Inflammatory macrophage (primary cell): ENCODE data around the gene LIX1.
"Not testable (repeated sequence)": the region's sequence is repeated elsewhere in the genome, so short reads cannot be mapped to it uniquely, and the experiment has no call there.

Experiments
- DNase-seq, 2 donors: peaks; one replicate each; pipeline ENCODE4 v3.0.0-alpha.2; 2020 to 2022

LIX1 gene

DNA sequence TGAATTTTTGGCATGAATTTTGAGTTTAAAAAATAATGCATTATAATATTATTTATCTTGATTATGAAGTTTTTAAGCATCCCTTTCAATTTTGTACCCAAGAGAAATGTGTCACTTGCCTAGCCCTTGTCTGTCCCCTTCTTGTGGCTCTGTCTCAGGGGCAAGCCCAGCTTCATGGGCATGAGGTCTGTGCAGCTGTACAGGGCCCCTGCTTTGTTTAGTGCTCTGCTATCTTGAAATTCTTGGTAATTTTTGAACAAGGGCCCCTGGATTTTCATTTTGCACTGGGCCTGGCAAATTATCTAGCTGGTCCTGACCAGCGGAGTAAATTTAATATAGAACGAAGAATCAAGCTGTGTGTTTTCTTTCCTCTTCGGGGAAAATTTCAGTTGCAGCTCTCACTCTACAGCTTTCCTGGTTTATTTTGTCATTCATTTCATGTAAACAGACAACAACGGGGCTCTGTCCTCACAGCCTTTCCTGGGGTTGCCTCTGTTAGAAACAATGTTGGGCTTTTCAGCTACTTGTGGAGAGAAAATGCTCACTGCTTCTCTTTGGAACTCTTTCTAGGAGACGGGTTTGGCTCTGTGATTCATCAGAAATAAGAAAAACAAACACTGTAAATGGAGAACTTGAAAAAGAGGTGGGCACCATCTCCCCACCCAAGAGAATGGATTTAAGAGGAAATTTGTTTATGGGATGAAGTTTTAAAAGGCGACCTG, 41.1 kb downstream of the LIX1 start:
- no peak for DNase-seq

DNA sequence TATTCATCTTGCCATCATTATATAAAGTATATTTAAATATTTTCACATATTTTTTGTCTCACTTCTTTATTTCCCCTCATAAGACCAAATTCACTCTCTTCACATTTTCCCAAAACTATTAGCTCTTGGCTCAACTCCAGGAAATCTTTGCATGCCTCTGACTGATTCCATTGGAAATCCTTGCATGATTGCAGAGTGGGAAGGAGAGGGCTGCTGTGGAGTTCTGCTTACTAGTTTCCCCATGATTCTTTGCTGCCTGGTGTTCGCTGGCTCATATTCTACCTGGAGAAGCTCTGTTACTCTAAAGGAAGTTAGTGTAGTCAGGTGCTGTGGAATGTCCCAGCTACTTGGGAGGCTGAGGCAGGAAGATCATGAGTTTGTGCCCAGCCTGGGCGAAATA, 41.9 kb downstream of the LIX1 start:
- DNase-seq = no peak

DNA sequence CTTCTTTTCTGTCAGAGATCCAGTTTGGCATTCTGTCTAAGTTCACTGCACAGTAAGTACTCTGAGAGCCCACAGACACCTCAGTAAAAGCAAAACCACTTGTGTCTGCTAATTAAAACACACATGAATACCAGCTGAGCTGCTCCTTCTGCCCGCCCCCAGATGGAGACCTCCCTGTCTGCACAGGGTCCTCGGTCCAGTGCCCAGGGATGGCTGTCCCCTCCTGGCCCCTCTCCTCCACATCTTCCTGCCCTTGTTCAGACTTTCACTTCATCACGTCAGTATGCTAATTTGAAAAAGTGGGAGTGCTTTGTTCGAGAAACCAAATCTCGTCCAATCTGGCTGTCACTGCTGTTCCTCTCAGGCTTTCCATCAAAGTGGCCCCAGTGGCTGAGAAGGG, 43.5 kb downstream of the LIX1 start:
- DNase-seq = no peak

DNA sequence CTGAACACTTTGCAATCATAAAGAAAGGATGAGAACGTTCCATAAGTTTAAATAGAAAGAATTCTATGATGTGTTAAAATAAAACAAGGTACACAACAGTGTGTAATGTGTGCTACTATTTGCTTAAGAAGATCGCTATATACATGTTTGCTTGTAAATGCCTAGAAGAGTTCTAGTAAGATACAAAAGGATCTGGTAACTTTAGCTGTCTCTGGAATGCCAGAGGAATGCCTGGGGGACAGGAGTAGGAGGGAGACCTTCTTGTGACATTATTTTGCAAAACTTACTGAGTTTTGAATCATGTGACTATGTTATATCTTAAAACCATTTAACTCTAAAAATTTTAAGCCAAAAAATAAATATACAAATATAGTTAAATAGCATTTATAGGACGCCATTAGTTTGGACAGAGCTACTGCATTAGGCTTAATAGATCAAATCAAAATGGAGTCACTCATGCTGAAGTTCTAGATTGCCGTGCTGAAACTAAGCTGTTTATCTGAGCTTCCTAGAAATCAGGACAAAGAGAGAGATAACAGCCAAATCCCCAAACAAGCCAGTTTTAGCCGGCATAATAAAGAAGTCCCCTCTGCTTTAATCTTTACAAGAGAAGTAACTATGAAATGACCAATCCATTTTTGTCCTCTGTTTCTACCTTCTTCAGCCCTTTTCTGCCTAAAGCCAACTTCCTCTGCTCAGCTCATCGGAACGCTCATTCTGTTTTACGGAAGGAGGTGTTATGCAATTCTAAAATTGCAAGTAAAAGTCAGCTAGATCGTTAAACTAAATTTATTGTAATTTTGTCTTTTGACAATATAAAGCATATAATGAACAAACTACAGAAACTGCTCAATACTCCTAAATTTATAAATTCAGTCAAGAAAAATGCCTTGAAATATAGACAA, 44.8 kb downstream of the LIX1 start:
- DNase-seq = peak; percentile 63 to 64

DNA sequence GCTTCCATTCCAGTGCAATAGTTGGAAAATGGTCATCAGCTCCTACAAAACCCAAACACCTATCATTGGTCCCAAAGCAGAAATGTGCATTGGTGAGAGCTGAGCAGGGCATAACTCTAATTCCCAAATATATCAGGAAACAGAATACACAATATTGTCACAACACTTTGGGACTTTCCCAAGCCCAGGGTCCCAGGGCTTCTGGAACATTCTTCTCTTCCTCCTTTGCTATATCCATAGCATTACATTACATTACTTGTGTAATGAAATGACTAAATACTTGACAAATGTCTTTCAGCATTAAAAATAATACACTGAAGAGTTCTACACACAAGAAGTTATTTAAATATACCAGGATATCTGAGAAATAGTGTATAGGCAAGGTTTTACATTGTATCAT, 45.6 kb downstream of the LIX1 start:
- DNase-seq = peak; percentile 35 to 53

DNA sequence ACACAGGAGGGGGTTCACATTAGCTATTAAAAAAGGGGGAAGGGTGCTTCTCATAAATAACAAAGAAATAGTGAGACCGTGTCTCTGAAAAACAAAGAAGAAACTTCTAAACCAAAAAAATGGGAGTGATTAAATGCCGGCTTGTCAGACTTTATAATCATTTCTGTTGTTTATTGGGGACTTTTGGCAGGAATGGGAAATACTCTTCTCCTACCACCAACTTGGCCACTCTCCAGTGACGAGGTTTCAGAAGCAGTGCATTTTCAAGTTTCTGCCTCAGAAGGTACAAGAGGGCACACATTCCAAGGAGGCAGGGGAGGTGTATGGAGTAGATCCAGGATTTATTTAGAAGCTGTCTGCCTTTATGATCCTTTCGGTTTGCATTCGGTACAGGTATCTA, 46.2 kb downstream of the LIX1 start:
- no peak for DNase-seq

DNA sequence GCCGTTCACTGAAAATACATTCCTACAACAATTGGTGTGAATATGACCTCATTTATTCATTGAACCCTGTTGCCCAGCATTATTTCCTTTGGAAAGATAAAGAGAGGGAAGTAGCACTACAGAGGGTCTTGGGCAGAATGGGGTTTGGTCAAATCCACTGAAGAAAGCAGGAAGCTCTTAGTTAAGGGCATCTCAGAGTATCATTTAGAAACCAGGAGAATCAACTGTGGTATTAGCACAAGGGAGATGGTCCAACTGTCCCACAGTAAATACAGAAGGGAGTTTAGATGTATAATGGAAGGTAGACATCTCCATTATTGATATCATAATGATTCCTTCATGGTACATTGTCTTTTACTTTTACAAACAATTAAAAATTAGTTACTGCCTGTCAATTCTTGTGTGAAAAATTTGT, 47.1 kb downstream of the LIX1 start:
- no peak for DNase-seq

DNA sequence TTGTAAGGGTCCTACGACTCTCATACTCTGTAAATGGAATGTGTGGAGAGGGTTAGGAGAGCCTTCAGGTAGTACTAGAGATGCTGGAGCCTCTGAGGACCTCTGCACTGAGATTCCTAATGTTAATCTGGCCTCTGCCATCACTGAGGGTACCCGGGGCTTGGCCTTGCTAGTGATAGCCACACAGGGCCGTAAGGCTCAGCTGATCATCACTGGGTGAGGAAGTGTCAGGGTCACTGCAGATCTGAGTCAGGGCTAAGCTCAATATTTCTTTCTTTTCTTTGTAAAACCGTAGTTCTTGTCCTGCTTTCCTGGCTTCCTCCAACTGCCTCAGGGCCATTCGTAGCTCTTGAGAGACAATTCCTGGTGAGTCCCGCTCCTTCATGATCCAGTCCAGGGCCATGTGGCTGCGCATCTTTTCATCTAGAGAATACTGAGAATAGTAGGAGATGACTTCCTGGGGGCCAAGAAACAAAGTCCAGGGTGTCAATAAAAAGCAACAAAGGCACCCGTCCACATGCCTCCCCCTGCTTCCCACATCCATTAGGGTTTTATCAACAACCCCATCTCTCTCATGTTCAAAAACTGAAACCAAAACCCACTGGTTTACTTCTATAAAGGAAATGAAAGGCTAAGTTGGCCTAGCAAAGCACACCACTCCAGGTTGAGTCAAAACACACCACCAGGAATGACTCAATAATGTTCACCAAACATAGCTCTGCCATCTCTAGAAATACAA, 47.7 kb downstream of the LIX1 start:
- no peak for DNase-seq

DNA sequence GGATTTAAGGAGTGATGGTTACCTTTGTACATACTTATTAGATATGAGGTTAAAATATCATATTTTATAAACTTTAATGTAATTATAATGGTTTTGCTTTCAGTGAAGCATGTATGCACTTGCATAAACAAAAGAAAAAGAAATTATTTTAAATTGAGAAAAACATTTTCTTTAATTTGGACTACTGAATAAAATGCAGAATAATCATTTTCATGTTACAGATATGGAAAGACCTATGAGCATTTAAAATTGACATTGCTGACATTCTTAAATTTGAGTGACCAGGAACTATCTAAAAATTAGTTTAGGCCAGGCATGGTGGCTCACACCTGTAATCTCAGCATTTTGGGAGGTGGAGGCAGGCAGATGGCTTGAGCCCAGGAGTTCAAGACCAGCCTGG, 49.2 kb downstream of the LIX1 start:
- DNase-seq = no peak

DNA sequence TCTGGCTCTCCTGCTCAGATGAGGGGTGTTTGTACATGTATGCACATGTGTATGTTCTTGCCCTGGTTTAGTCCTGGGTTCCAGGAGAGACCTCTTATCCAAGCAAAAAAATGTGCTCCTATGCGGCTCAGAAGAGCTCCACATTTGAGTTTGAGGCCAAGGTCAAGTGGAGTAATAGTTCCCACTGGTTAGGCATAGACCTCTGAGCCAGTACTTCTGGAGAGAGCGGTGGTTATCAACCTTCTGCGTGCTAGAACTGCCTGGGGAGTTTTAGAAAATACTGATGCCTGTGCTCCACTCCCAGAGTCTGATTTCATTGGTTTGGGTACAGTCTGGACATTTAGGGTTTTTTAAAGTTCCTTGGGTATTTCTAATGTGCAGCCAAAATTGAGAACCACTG, 51.5 kb downstream of the LIX1 start:
- no peak for DNase-seq

DNA sequence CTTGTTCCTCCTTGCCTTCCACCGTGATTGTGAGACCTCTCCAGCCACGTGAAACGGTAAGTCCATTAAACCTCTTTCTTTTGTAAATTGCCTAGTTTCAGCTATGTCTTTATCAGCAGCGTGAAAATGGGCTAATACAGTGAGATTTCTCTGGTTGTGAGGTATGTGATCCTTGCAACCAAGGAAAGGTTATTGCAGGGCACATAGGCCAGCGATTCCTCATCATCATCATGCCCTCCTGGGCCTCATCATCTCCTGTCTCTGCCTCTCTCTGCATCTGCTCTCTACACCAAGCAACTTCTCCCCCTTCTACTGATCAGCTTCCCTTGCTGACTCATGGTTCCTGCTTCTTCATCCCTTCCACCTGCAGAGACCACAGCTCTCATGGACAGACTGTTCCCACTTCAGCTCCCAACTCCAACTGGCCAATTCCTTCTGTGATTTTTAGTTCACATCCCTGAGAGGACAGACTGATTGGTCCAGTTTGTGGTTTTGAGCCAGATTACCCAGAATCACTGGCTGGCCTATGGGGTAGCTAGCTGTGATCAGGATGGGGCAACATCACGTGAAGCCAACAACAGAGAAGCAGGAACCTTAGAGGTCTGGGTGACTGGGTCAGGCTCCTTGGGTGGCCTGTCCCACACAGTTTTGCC, 53.1 kb downstream of the LIX1 start:
- DNase-seq = peak; percentile 12 to 15

DNA sequence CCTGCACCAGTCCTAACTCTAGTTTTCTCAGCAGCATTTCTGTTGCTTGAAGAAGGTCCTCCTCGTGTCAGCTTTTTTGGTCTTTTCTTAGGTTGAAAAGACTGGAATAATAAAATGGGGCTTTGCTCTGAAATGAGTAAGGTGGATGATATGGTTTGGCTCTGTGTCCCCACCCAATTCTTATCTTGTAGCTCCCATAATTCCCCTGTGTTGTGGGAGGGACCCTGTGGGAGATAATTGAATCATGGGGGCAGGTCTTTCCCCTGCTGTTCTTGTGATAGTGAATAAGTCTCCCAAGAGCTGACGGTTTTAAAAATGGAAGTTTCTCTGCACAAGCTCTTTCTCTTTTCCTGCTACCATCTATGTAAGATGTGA, 53.6 kb downstream of the LIX1 start:
- no peak for DNase-seq

DNA sequence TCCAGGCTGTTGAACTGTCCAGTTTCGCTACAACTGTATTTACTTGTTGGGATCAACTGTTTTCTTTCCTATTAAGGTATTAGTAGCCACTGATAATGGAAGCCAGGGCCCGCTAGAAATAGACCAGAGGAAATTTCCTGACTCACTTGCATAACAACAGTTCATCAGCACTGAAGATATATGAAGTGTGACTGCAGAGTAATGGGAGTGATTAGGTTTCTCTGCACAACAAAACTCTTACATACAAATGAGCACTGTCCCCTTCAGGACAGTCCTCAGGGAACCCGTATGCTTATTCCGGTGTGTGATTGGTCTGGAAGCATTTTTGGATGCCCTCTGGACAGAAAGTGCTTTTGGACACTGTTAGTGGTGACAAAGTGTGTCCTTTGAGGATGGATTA, 55.3 kb downstream of the LIX1 start:
- no peak for DNase-seq

DNA sequence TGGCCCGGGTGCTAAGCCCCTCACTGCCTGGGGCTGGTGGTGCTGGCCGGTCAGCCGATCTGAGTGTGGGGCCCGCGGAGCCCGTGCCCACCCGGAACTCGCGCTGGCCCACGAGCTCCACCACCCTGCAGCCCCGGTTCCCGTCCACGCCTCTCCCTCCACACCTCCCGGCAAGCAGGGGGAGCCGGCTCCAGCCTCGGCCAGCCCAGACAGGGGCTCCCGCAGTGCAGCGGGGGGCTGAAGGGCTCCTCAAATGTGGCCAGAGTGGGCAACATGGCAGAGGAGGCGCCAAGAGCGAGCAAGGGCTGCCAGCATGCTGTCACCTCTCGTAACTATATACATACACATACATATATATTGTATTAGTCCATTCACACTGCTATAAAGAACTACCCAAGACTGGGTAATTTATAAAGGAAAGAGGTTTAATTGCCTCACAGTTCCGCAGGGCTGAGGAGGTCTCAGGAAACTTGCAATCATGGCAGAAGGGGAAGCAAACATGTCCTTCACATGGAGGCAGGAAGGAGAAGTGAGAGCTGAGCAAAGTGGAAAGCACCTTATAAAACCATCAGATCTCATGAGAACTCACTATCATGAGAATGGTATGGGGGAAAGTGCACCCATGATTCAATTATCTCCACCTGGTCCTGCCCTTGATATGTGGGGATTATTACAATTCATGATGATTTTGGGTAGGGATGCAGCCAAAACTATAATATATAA, 56.8 kb downstream of the LIX1 start:
- peak; percentile 70 to 84 for DNase-seq

DNA sequence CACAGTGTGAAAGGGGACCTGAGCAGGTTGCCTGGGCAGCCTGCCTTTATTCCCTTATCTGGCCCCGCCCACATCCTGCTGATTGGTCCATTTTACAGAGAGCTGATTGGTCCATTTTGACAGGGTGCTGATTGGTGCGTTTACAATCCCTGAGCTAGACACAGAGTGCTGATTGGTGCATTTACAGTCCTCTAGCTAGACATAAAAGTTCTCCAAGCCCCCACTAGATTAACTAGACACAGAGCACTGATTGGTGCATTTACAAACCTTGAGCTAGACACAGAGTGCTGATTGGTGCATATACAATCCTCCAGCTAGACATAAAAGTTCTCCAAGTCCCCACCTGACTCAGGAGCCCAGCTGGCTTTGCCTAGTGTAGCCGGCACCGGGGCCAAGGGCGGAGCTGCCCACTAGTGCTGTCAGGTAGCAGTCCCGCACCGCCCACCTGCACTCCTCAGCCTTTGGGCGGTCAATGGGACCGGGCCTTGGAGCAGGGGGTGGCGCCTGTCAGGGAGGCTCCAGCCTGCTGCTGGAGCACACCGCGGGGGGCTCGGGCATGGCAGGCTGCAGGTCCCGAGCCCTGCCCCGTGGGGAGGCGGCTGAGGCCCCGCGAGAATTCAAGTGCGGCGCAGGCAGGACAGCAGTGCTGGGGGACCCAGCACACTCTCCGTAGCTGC, 57.5 kb downstream of the LIX1 start:
- DNase-seq = not testable (repeated sequence)

DNA sequence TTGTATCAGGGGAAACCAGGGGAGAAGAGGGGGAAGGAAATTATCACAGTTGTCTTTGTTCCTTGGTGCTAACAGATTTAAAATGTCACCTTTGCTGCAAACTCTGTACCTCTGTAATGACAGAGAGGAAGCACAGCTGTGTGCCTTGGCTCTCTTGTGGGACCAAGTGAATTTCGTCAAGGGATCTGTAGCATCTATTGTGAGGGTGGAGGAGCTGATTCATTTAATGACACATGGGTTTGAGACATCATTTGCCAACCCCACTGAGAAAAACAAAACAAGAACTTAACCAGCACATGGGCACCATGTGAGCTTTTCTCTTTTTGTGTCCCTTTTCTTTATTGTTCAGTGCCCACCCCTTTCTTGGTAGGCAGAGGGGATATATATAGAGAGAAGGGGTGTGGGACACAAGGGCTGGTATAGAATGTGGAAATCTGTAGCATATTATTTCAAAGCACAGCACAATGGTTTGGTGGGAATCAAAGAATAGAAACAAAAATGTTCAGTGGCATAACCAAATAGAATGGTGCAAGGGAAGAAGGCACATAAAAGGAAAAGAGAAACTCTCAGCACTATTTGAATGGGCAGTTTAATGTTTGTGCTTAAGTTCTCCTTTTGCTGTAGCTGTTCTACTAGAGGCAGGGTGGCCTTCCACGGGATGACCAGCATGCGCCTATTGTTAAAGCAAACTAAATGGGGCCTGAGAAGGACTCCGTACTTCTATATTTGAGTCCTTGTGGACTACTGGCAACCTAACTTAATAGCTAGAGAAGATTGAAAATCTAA, 63.3 kb downstream of the LIX1 start:
- DNase-seq = peak; percentile 60 to 74

DNA sequence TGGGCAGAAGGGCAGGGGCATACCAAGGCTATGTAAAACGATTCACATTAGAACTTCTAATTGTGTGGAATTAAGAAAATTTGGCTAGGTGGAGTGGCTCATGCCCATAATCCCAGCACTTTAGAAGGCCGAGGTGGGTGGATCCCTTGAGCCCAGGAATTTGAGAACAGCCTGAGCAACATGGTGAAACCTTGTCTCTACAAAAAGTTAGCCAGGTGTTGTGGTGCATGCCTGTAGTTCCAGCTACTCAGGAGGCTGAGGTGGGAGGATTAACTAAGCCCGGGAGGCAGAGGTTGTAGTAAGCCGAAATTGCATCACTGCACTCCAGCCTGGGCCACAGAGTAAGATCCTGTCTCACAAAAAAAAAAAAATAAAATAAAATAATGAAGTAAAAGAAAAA, 65.2 kb downstream of the LIX1 start:
- DNase-seq = no peak

DNA sequence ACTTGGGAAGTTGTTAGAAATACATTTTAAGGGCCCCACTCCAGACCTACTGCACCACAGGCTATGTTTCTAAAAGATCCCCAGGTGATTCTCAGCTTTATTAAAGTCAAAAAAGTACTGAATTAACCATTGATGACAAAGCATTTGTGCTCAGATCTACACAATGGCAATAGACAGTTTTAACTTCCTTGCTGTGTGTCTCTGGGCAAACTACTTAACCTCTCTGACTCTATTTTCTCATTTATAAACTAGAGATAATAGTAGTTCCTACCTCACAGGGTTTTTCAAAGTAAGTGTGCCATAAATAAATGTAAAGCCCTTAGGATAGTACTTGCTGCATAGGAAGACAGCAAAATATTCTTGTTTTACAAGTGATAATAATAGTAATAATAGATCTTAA, 66.3 kb downstream of the LIX1 start:
- DNase-seq = no peak

DNA sequence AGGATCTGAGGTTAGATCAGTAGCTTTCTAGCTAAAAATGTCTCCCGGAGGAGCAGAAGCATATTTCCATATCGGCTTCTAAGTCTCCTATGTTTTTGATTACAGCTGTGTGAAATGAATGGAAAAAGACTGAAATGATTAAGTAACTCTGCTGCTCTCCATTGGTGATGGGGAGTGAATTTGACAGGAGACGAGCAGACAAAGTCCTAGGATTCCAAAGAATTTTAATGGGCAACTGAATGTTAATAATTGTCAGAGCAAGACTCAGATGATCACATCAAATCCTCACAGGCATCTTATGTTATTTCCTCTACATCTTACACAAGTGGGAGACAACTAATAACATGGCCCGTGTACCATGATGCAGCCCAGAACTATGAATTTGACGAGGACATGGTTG, 66.8 kb downstream of the LIX1 start:
- no peak for DNase-seq

DNA sequence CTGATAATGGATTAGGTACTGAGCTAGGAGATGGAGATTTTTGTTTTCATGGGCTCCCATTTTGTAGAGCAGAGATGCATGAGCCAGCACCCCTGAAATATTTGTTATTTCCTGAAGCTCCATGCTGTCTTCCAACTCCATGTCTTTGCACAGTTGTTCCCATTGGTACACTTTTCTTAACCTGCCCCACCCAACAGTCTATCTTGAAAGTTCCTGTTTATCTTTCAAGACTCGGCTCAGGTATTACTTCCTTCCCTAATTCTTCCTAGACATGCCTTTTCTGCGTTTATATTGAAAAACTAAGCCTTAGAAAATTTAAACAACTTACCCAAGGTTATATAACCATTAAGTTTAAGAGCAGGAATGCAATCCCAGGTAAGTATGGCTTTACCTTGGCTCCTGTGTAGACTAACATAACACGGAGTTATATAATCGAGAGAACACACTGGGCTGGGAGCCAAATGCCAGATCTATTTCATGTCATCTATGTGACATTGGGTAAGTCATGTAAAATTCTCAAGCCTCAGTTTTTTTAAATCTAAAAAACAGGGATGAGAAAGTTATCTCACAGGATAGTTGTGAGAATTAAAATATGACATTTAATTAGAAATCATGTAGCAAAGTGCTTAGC, 67.4 kb downstream of the LIX1 start:
- no peak for DNase-seq
